ENCODE results near the gene AURKB.
A peak's percentile ranks its signal among the peaks of the same experiment; 100 is the strongest.
"Not testable (repeated sequence)": the region's sequence is repeated elsewhere in the genome, so short reads cannot be mapped to it uniquely, and the experiment has no call there.

AURKB gene

GRCh38 chr17:8209907-8210760 lies at the start of gene AURKB:
Gene AURKB, minus strand, starts transcription at chr17:8210575. Its CDS starts 351 bp downstream, at chr17:8210224.
- peak; percentile 64 for DNase-seq

- no peak for DNase-seq
Observed at GRCh38 chr17:8257801-8258200, 47.4 kb upstream of the AURKB start.

- no peak for DNase-seq
Observed at GRCh38 chr17:8256691-8257090, 46.3 kb upstream of the AURKB start.

- no peak for DNase-seq
Observed at GRCh38 chr17:8256291-8256690, 45.9 kb upstream of the AURKB start.

- no peak for DNase-seq
Observed at GRCh38 chr17:8255499-8255898, 45.1 kb upstream of the AURKB start.

- DNase-seq: no peak
Observed at GRCh38 chr17:8254881-8255280, 44.5 kb upstream of the AURKB start.

GRCh38 chr17:8253801-8254200 lies 43.4 kb upstream of the AURKB start:
- DNase-seq: no peak

GRCh38 chr17:8251411-8251810 lies 41.0 kb upstream of the AURKB start:
- not testable (repeated sequence) for DNase-seq

- DNase-seq: no peak
Observed at GRCh38 chr17:8249621-8250500, 39.5 kb upstream of the AURKB start.

- peak; percentile 46 for DNase-seq
Observed at GRCh38 chr17:8248751-8249607, 38.6 kb upstream of the AURKB start, which contains the start of gene PFAS. Gene PFAS, plus strand, starts transcription at chr17:8249289. Its CDS starts 4,649 bp downstream, at chr17:8253938.

GRCh38 chr17:8244768-8245167 lies 34.4 kb upstream of the AURKB start:
- DNase-seq: no peak

- no peak for DNase-seq
Observed at GRCh38 chr17:8243827-8244226, 33.5 kb upstream of the AURKB start.

GRCh38 chr17:8237886-8238285 lies 27.5 kb upstream of the AURKB start:
- no peak for DNase-seq

- no peak for DNase-seq
Observed at GRCh38 chr17:8237175-8237574, 26.8 kb upstream of the AURKB start.

GRCh38 chr17:8235676-8236075 lies 25.3 kb upstream of the AURKB start:
- no peak for DNase-seq

GRCh38 chr17:8234361-8235270 lies 24.2 kb upstream of the AURKB start:
- no peak for DNase-seq

GRCh38 chr17:8231701-8232100 lies 21.3 kb upstream of the AURKB start:
- no peak for DNase-seq

GRCh38 chr17:8227238-8227581 lies 16.8 kb upstream of the AURKB start:
- no peak for DNase-seq

GRCh38 chr17:8226536-8227237 lies 16.3 kb upstream of the AURKB start:
- peak; percentile 49 for DNase-seq

- peak; percentile 21 for DNase-seq
Observed at GRCh38 chr17:8225813-8226535, 15.6 kb upstream of the AURKB start.
